HCT116 (cell line): ENCODE data around the gene RASSF3. TPM values are rescaled to one million over a fixed set of nuclear protein-coding genes. Genes with fewer than 3 reads are reported as not detected.

ENCODE experiments used
- ATAC-seq: fragments of 200-7000 bp; cut with Tn5 transposase; 2 replicates; pipeline ENCODE4 v1.9.1; 2020; ENCODE audit warnings: mild to moderate bottlenecking, moderate library complexity
- BruUV-seq: library from RNA; stranded (reverse); fragments of 400-500 nt; replicated peaks from 2 replicates; lab custom pipeline; 2021; lab: Mats Ljungman, UMichigan
- CTCF ChIA-PET: fragments of 300-600 bp; sonication (Branson Sonifier 250); formaldehyde crosslinking; loops from one replicate; lab custom pipeline; 2021; ENCODE audit warnings: antibody characterized with exemption; lab: Charles Lee
- POLR2A ChIA-PET: fragments of 300-600, 350-600 bp; sonication (Branson Sonifier 250); formaldehyde crosslinking; loops from one replicate; lab custom pipeline; 2021; ENCODE audit warnings: antibody characterized with exemption; lab: Charles Lee
- RAD21 ChIA-PET, 2 experiments: fragments of 300-600 bp; sonication (Branson Sonifier 250); formaldehyde crosslinking; loops; one replicate each; lab custom pipeline; 2023; ENCODE audit warnings: low total read pairs in 2 of 2; ENCODE audit not compliant: uncharacterized antibody in 2 of 2, unreplicated experiment in 2 of 2, low non-redundant PET in 1 of 2; lab: Charles Lee
- DNase-seq: peaks from one replicate; pipeline ENCODE4 v3.0.0-alpha.2; 2010; ENCODE audit warnings: low read depth, low spot score
- H2AFZ ChIP-seq: fragments of 200-600 bp; shearing (Covaris generic), sonication (generic); 2 replicates; pipeline ENCODE4 v1.6.1; 2017; ENCODE audit warnings: low read depth, mixed run types, mixed read lengths, antibody characterized with exemption, low read length; ENCODE audit not compliant: poor library complexity, severe bottlenecking
- H3K27ac ChIP-seq: 2 replicates; pipeline ENCODE4 v1.5.1; 2012; ENCODE audit warnings: low read depth, low read length
- H3K27me3 ChIP-seq: fragments of 200-600 bp; sonication (generic); 2 replicates; pipeline ENCODE4 v1.6.1; 2016; ENCODE audit warnings: mixed run types, low read length, mixed read lengths; ENCODE audit not compliant: insufficient read depth
- H3K36me3 ChIP-seq, 2 experiments: fragments of 200-500 bp in 1 of 2; fragments of 200-600 bp in 1 of 2; sonication (Bioruptor generic) in 1 of 2; sonication (generic) in 1 of 2; 2 replicates each; pipeline versions ENCODE4 v1.5.1 to v1.6.1; 2014 to 2016; ENCODE audit warnings: low read length in 2 of 2, inconsistent platforms in 1 of 2, mixed read lengths in 1 of 2, mixed run types in 1 of 2; ENCODE audit not compliant: insufficient read depth in 2 of 2, control insufficient read depth in 1 of 2
- H3K4me1 ChIP-seq, 2 experiments: fragments of 200-600 bp in 1 of 2; sonication (generic) in 1 of 2; 2 replicates each; pipeline versions ENCODE4 v1.5.1 to v1.6.1; 2012 to 2017; ENCODE audit warnings: low read length in 2 of 2, inconsistent platforms in 1 of 2, mild to moderate bottlenecking in 1 of 2, mixed read lengths in 1 of 2, mixed run types in 1 of 2, moderate library complexity in 1 of 2; ENCODE audit not compliant: insufficient read depth in 2 of 2, control insufficient read depth in 1 of 2
- H3K4me2 ChIP-seq: fragments of 200-600 bp; sonication (generic); 2 replicates; pipeline ENCODE4 v1.6.1; 2017; ENCODE audit warnings: mixed run types, low read length, mixed read lengths
- H3K4me3 ChIP-seq, 2 experiments: fragments of 200-600 bp in 1 of 2; sonication (generic) in 1 of 2; replicated peaks in 1 of 2; 2 replicates each; pipeline ENCODE4 v1.5.1; 2011 to 2016; ENCODE audit warnings: low read length in 2 of 2, control low read depth in 1 of 2, low read depth in 1 of 2, mild to moderate bottlenecking in 1 of 2, mixed read lengths in 1 of 2, mixed run types in 1 of 2
- H3K79me2 ChIP-seq: fragments of 200-600 bp; sonication (generic); 2 replicates; pipeline ENCODE4 v1.6.1; 2017; ENCODE audit warnings: mild to moderate bottlenecking, mixed run types, low read length, moderate library complexity, mixed read lengths; ENCODE audit not compliant: insufficient read depth
- H3K9ac ChIP-seq: fragments of 200-600 bp; sonication (generic); 2 replicates; pipeline ENCODE4 v1.6.1; 2016; ENCODE audit warnings: low read length, mixed read lengths
- H3K9me2 ChIP-seq: fragments of 200-600 bp; sonication (generic), shearing (Covaris generic); 2 replicates; pipeline ENCODE4 v1.6.1; 2017; ENCODE audit warnings: mixed run types, mild to moderate bottlenecking, moderate library complexity; ENCODE audit not compliant: insufficient read depth
- H3K9me3 ChIP-seq, 2 experiments: fragments of 200-500 bp in 1 of 2; fragments of 200-600 bp in 1 of 2; sonication (Bioruptor generic) in 1 of 2; sonication (generic) in 1 of 2; 2 replicates each; pipeline ENCODE4 v1.6.1; 2014 to 2017; ENCODE audit warnings: low read length in 2 of 2, mixed read lengths in 2 of 2, inconsistent platforms in 1 of 2, low read depth in 1 of 2, mild to moderate bottlenecking in 1 of 2, mixed run types in 1 of 2, moderate library complexity in 1 of 2; ENCODE audit not compliant: control insufficient read depth in 1 of 2, insufficient read depth in 1 of 2
- H4K20me1 ChIP-seq: fragments of 200-600 bp; sonication (generic), shearing (Covaris generic); 2 replicates; pipeline ENCODE4 v1.6.1; 2017; ENCODE audit warnings: mixed run types, mild to moderate bottlenecking, moderate library complexity; ENCODE audit not compliant: insufficient read depth
- CEBPB ChIP-seq: IDR thresholded peaks from 2 replicates; pipeline ENCODE4 v1.6.1; 2012; ENCODE audit warnings: low read depth
- EGR1 ChIP-seq: IDR thresholded peaks from 2 replicates; pipeline ENCODE4 v1.6.1; 2012; ENCODE audit warnings: low read depth
- EZH2 ChIP-seq: fragments of 200-600 bp; sonication (generic); IDR thresholded peaks from 2 replicates; pipeline ENCODE4 v1.6.1; 2017; ENCODE audit warnings: antibody characterized with exemption, mixed run types
- EZH2phosphoT487 ChIP-seq: fragments of 200-600 bp; IDR thresholded peaks from 2 replicates; pipeline ENCODE4 v1.6.1; 2018; ENCODE audit warnings: antibody characterized with exemption, borderline replicate concordance
- FOSL1 ChIP-seq: IDR thresholded peaks from 2 replicates; pipeline ENCODE4 v1.6.1; 2012; ENCODE audit warnings: low read depth
- JUND ChIP-seq: IDR thresholded peaks from 2 replicates; pipeline ENCODE4 v1.6.1; 2012
- POLR2A ChIP-seq: IDR thresholded peaks from 2 replicates; pipeline ENCODE4 v1.7.0; 2011; ENCODE audit warnings: borderline replicate concordance; ENCODE audit not compliant: insufficient read depth, insufficient read length; ENCODE audit errors: extremely low read depth
- POLR2AphosphoS5 ChIP-seq: IDR thresholded peaks from 2 replicates; pipeline ENCODE4 v1.6.1; 2011; ENCODE audit warnings: mild to moderate bottlenecking, low read depth, low read length, moderate library complexity
- RAD21 ChIP-seq: IDR thresholded peaks from 2 replicates; pipeline ENCODE4 v1.6.1; 2012; ENCODE audit warnings: low read depth, mild to moderate bottlenecking
- SIN3A ChIP-seq: IDR thresholded peaks from 2 replicates; pipeline ENCODE4 v1.6.1; 2012; ENCODE audit warnings: low read depth
- SP1 ChIP-seq: IDR thresholded peaks from 2 replicates; pipeline ENCODE4 v1.6.1; 2012; ENCODE audit warnings: low read depth
- TCF7L2 ChIP-seq: IDR thresholded peaks from 2 replicates; pipeline ENCODE4 v1.7.0; 2011; ENCODE audit warnings: borderline replicate concordance, inconsistent platforms; ENCODE audit not compliant: insufficient read depth, insufficient read length; ENCODE audit errors: extremely low read depth
- YY1 ChIP-seq: IDR thresholded peaks from 2 replicates; pipeline ENCODE4 v1.6.1; 2011; ENCODE audit warnings: low read length, low read depth, moderate library complexity, mild to moderate bottlenecking; ENCODE audit not compliant: insufficient replicate concordance; ENCODE audit errors: extremely low read depth
- ZFX ChIP-seq: fragments of 450-650 bp; IDR thresholded peaks from 2 replicates; pipeline ENCODE4 v1.6.1; 2017
- ZNF274 ChIP-seq: fragments of 200-500 bp; sonication (Bioruptor generic); IDR thresholded peaks from 2 replicates; pipeline ENCODE4 v1.6.1; 2014; ENCODE audit warnings: mild to moderate bottlenecking, low read depth, low read length, inconsistent platforms
- intact Hi-C: fragments of 100-400 bp; cut with micrococcal nuclease; formaldehyde crosslinking; loops from 2 replicates; pipeline ENCODE4 v1.10.0; 2022
- total RNA-seq: library from RNA; stranded (reverse); gene quantifications from one replicate; pipeline ENCODE4 v1.2.1, GENCODE V29; 2021; ENCODE audit not compliant: unreplicated experiment
- TF ChIP-seq, protein P1 (sequence below): IDR thresholded peaks from 2 replicates; pipeline ENCODE4 v1.6.1; 2012
- TF ChIP-seq, protein P2 (sequence below): IDR thresholded peaks from 2 replicates; pipeline ENCODE4 v1.6.1; 2011; ENCODE audit warnings: mild to moderate bottlenecking, low read length, moderate library complexity; ENCODE audit not compliant: insufficient replicate concordance; ENCODE audit errors: extremely low read depth
- TF ChIP-seq, protein P3 (sequence below): IDR thresholded peaks from 2 replicates; pipeline ENCODE4 v1.6.1; 2012; ENCODE audit warnings: low read depth

RASSF3 gene
- total RNA-seq, 1 experiment from 2014 or later, result 67.1 TPM

DNA sequence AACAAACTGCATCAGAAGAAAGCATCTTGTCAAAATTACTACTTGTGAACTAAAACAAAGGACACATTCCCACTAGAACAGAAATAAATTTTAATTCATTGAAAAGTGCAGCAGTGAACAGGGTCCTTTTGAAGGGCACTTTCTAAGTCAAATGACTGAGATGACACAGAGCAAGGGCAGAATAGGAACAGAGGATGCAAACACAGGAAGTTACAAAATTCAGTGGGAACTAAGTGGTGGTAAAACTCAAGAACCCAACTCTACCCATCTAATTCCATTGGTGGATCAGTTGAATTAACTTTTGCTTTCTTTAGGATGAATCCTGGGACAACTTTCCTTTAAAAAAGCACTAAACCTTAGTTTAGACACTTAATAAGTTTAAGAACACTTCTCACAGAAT lies 103.1 kb downstream of the RASSF3 start:
- Histone ChIP-seq H3K4me1 (no peaks in the 10 kb centered on the region), H3K27me3 (no peaks in the 10 kb centered on the region), H3K9ac (no peak overlapping the region), H4K20me1 (no peaks in the 10 kb centered on the region), H3K4me2 (no peak overlapping the region), H3K36me3 (peaks cover 0 to 13% of the 10 kb centered on the region in 2 experiments; a peak in 2 of 4 replicates), H3K9me3 (no peaks in the 10 kb centered on the region), H3K9me2 (no peaks in the 10 kb centered on the region), H3K79me2 (no peaks in the 10 kb centered on the region), H3K4me3 (no peak overlapping the region), H2AFZ (no peak overlapping the region), H3K27ac (no peak overlapping the region)
- BruUV-seq, result no TSS peak
- DNase-seq, result no peak
- ChIA-PET POLR2A (no interaction called here), RAD21 (no interaction called here), CTCF (no interaction called here)
- no peak for ATAC-seq
- TF ChIP-seq EZH2 (no peak), ZFX (no peak), SIN3A (no peak), RAD21 (no peak), EGR1 (no peak), POLR2AphosphoS5 (no peak), EZH2phosphoT487 (no peak), TCF7L2 (no peak), ZNF274 (no peak), SP1 (no peak), YY1 (no peak), FOSL1 (no peak), POLR2A (no peak), CEBPB (no peak), JUND (no peak)
- TF ChIP-seq, protein P1, sequence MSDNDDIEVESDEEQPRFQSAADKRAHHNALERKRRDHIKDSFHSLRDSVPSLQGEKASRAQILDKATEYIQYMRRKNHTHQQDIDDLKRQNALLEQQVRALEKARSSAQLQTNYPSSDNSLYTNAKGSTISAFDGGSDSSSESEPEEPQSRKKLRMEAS, result no peak
- TF ChIP-seq, protein P2, sequence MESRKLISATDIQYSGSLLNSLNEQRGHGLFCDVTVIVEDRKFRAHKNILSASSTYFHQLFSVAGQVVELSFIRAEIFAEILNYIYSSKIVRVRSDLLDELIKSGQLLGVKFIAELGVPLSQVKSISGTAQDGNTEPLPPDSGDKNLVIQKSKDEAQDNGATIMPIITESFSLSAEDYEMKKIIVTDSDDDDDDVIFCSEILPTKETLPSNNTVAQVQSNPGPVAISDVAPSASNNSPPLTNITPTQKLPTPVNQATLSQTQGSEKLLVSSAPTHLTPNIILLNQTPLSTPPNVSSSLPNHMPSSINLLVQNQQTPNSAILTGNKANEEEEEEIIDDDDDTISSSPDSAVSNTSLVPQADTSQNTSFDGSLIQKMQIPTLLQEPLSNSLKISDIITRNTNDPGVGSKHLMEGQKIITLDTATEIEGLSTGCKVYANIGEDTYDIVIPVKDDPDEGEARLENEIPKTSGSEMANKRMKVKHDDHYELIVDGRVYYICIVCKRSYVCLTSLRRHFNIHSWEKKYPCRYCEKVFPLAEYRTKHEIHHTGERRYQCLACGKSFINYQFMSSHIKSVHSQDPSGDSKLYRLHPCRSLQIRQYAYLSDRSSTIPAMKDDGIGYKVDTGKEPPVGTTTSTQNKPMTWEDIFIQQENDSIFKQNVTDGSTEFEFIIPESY, result no peak
- TF ChIP-seq, protein P3, sequence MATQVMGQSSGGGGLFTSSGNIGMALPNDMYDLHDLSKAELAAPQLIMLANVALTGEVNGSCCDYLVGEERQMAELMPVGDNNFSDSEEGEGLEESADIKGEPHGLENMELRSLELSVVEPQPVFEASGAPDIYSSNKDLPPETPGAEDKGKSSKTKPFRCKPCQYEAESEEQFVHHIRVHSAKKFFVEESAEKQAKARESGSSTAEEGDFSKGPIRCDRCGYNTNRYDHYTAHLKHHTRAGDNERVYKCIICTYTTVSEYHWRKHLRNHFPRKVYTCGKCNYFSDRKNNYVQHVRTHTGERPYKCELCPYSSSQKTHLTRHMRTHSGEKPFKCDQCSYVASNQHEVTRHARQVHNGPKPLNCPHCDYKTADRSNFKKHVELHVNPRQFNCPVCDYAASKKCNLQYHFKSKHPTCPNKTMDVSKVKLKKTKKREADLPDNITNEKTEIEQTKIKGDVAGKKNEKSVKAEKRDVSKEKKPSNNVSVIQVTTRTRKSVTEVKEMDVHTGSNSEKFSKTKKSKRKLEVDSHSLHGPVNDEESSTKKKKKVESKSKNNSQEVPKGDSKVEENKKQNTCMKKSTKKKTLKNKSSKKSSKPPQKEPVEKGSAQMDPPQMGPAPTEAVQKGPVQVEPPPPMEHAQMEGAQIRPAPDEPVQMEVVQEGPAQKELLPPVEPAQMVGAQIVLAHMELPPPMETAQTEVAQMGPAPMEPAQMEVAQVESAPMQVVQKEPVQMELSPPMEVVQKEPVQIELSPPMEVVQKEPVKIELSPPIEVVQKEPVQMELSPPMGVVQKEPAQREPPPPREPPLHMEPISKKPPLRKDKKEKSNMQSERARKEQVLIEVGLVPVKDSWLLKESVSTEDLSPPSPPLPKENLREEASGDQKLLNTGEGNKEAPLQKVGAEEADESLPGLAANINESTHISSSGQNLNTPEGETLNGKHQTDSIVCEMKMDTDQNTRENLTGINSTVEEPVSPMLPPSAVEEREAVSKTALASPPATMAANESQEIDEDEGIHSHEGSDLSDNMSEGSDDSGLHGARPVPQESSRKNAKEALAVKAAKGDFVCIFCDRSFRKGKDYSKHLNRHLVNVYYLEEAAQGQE, result no peak
- intact Hi-C loops, result no loop called here
